H7 (cell line): ENCODE measurements around the gene GALNT13. TPM values are rescaled to one million over a fixed set of nuclear protein-coding genes. Genes with fewer than 3 reads are reported as not detected.

Experiments
- DNase-seq: peaks from one replicate; pipeline ENCODE4 v3.0.0; 2012
- H3K27me3 ChIP-seq: 2 replicates; pipeline ENCODE4 v1.6.0; 2011; ENCODE audit warnings: mild to moderate bottlenecking, low read length; ENCODE audit not compliant: control insufficient read depth, insufficient read depth
- H3K36me3 ChIP-seq: replicated peaks from 2 replicates; pipeline ENCODE4 v1.5.1; 2011; ENCODE audit warnings: low read length; ENCODE audit not compliant: control insufficient read depth, insufficient read depth
- H3K4me3 ChIP-seq: 2 replicates; pipeline ENCODE4 v1.5.1; 2011; ENCODE audit warnings: low read depth, mild to moderate bottlenecking, control low read depth, low read length, moderate library complexity; ENCODE audit not compliant: insufficient read depth
- total RNA-seq: library from RNA; depleted of rRNA; stranded (reverse); fragments of >200 nt; shearing (Covaris generic); gene quantifications from 2 replicates; pipeline ENCODE4 v1.2.3, GENCODE V29; 2014

The GALNT13 gene
- total RNA-seq, 1 experiment from 2014 or later = 7.1 TPM

GRCh38 chr2:154480521-154480920, 608.8 kb downstream of the GALNT13 start:
- no peaks in the 10 kb centered on the region for H3K27me3 ChIP-seq
- H3K4me3 ChIP-seq = no peak overlapping the region
- H3K36me3 ChIP-seq = no peaks in the 10 kb centered on the region
- DNase-seq = no peak

GRCh38 chr2:154481336-154481735, 609.6 kb downstream of the GALNT13 start:
- no peaks in the 10 kb centered on the region for H3K27me3 ChIP-seq
- no peak for DNase-seq
- H3K36me3 ChIP-seq = no peaks in the 10 kb centered on the region
- H3K4me3 ChIP-seq = no peak overlapping the region

GRCh38 chr2:154484338-154485099, 612.8 kb downstream of the GALNT13 start:
- H3K36me3 ChIP-seq = no peaks in the 10 kb centered on the region
- no peak overlapping the region for H3K4me3 ChIP-seq
- DNase-seq = no peak
- no peaks in the 10 kb centered on the region for H3K27me3 ChIP-seq

DNA sequence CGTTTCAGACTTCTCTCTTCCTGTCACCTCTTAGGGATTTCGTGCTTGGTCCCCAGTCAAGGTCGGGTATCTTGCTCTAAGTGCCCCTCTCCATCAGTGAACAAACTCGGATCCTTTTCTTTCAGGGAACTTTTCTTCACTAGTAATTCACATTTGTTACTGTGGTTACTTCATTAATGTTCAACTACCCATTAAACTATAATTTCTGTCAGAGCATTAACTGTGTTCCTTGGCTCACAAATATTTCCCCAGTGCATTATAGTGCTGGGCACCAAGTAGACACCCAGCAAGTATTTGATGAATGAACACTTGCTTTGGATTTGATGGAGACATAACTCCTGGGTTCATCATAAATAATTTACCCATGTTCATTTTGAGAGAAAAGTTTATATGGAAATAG, 617.1 kb downstream of the GALNT13 start:
- Histone ChIP-seq H3K27me3 (no peaks in the 10 kb centered on the region), H3K4me3 (no peak overlapping the region), H3K36me3 (no peaks in the 10 kb centered on the region)
- no peak for DNase-seq

DNA sequence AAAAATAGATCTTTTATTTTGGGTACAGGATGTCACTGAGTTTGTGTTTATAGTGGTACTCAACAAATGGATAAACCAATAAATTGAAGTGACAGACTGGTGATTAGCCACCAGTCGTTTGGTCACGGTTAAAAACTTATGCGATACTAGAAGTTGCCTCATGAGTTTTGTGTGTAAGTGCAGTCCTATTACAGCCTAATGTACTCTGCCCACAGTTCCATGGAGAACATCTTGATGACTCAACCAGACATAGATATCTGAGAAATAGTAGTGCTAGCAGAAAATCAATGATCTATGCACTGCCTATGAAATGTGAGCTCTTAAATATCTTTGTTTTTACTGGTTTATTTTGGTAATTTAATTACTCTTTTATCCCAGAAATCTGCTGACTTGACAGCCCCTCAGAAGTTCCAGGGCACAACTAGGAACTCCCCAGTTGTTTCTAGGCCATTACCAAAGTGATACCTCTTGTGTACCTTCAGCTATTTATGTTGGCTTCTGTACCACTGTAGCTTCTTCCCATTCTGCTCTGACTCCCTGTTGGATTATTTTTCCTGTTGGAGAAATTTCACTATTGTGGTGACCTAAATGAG, 617.6 kb downstream of the GALNT13 start:
- H3K4me3 ChIP-seq = no peak overlapping the region
- no peak for DNase-seq
- no peaks in the 10 kb centered on the region for H3K36me3 ChIP-seq
- H3K27me3 ChIP-seq = no peaks in the 10 kb centered on the region

GRCh38 chr2:154490530-154490929, 618.8 kb downstream of the GALNT13 start:
- Histone ChIP-seq H3K36me3 (no peaks in the 10 kb centered on the region), H3K27me3 (no peaks in the 10 kb centered on the region), H3K4me3 (no peak overlapping the region)
- no peak for DNase-seq

GRCh38 chr2:154495455-154495868, 623.7 kb downstream of the GALNT13 start:
- H3K27me3 ChIP-seq = no peaks in the 10 kb centered on the region
- no peak for DNase-seq
- no peak overlapping the region for H3K4me3 ChIP-seq
- no peaks in the 10 kb centered on the region for H3K36me3 ChIP-seq

DNA sequence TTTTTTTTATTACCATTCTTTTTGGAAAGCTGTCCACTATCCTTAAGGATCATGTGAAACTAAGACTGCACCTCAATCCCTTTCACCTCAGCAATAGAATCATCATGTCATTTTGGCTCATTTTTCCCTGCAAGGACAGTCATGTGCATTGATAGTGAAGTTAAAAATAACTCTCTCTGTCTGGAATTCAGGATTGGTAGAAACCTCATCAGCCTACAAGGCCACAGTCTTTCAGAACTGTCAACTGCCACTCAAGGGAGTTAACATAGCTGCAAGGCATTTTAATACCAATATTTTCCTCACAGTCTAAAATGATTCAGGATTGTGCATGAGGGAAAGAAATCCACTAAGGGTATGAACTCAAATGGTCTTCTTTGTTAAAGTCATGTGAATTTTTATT, 625.3 kb downstream of the GALNT13 start:
- Histone ChIP-seq H3K27me3 (no peaks in the 10 kb centered on the region), H3K36me3 (no peaks in the 10 kb centered on the region), H3K4me3 (no peak overlapping the region)
- DNase-seq = no peak
